WTC11 (cell line): ENCODE results near the gene SLC8A2. TPM values are rescaled to one million over a fixed set of nuclear protein-coding genes. Genes with fewer than 3 reads are reported as not detected.
"Not testable (repeated sequence)": the region's sequence is repeated elsewhere in the genome, so short reads cannot be mapped to it uniquely, and the experiment has no call there.

Experiments
- ATAC-seq: fragments of 200-7000 bp; cut with Tn5 transposase; 2 replicates; pipeline ENCODE4 v1.10.0; 2021; ENCODE audit warnings: mild to moderate bottlenecking, moderate library complexity
- CTCF ChIA-PET: fragments of 300-600 bp; sonication (Branson Sonifier 250); formaldehyde crosslinking; loops from one replicate; lab custom pipeline; 2021; ENCODE audit warnings: antibody characterized with exemption; lab: Charles Lee
- POLR2A ChIA-PET: fragments of 350-600 bp; sonication (Branson Sonifier 250); formaldehyde crosslinking; loops from one replicate; lab custom pipeline; 2021; ENCODE audit warnings: antibody characterized with exemption; lab: Charles Lee
- DNase-seq: peaks from one replicate; pipeline ENCODE4 v3.0.0; 2021; ENCODE audit warnings: low spot score
- H3K27ac Mint-ChIP-seq: 2 replicates; pipeline ENCODE4 v1.8.0; 2021; ENCODE audit warnings: mixed read lengths
- H3K27me3 Mint-ChIP-seq: 2 replicates; pipeline ENCODE4 v1.8.0; 2021; ENCODE audit warnings: low read depth, mild to moderate bottlenecking, moderate library complexity, mixed read lengths
- H3K36me3 Mint-ChIP-seq: 2 replicates; pipeline ENCODE4 v1.8.0; 2021; ENCODE audit warnings: mixed read lengths
- H3K4me1 Mint-ChIP-seq: 2 replicates; pipeline ENCODE4 v1.8.0; 2022; ENCODE audit warnings: mixed read lengths
- H3K4me3 Mint-ChIP-seq: 2 replicates; pipeline ENCODE4 v1.8.0; 2021; ENCODE audit warnings: mild to moderate bottlenecking, moderate library complexity, mixed read lengths
- H3K9me3 Mint-ChIP-seq: 2 replicates; pipeline ENCODE4 v1.8.0; 2021; ENCODE audit warnings: mixed read lengths
- AR ChIP-seq: fragments of 250-450 bp; sonication (Bioruptor Pico); IDR thresholded peaks from 2 replicates; pipeline ENCODE4 v1.9.0; 2021; ENCODE audit warnings: mild to moderate bottlenecking
- ATF1 ChIP-seq: sonication (generic); formaldehyde crosslinking; IDR thresholded peaks from 2 replicates; pipeline ENCODE4 v1.8.1; 2023; ENCODE audit warnings: mild to moderate bottlenecking, moderate library complexity, missing genetic modification reagents
- CREM ChIP-seq: sonication (generic); formaldehyde crosslinking; IDR thresholded peaks from 2 replicates; pipeline ENCODE4 v1.8.1; 2022; ENCODE audit warnings: mild to moderate bottlenecking, missing genetic modification reagents, moderate library complexity
- ERG ChIP-seq: fragments of 250-450 bp; sonication (Bioruptor Pico); IDR thresholded peaks from 2 replicates; pipeline ENCODE4 v1.8.0; 2021; ENCODE audit warnings: mild to moderate bottlenecking
- ESRRA ChIP-seq: sonication (generic); formaldehyde crosslinking; IDR thresholded peaks from 2 replicates; pipeline ENCODE4 v1.8.1; 2022; ENCODE audit warnings: mild to moderate bottlenecking, missing genetic modification reagents, borderline replicate concordance
- ETV6 ChIP-seq: sonication (generic); formaldehyde crosslinking; IDR thresholded peaks from 2 replicates; pipeline ENCODE4 v1.8.1; 2022; ENCODE audit warnings: mild to moderate bottlenecking, missing genetic modification reagents
- FOXJ3 ChIP-seq: sonication (generic); formaldehyde crosslinking; IDR thresholded peaks from 2 replicates; pipeline ENCODE4 v1.9.0; 2021; ENCODE audit warnings: missing genetic modification reagents, mild to moderate bottlenecking, borderline replicate concordance
- GTF2I ChIP-seq: fragments of 250-450 bp; sonication (Bioruptor Pico); conservative IDR thresholded peaks from 2 replicates; pipeline ENCODE4 v1.4.0; 2021; ENCODE audit warnings: mild to moderate bottlenecking
- JUN ChIP-seq: sonication (generic); formaldehyde crosslinking; IDR thresholded peaks from 2 replicates; pipeline ENCODE4 v1.8.0; 2023; ENCODE audit warnings: mild to moderate bottlenecking, missing genetic modification reagents
- MLX ChIP-seq: sonication (generic); formaldehyde crosslinking; IDR thresholded peaks from 2 replicates; pipeline ENCODE4 v1.8.1; 2023; ENCODE audit warnings: mild to moderate bottlenecking, missing genetic modification reagents, moderate library complexity
- MXD4 ChIP-seq: fragments of 250-450 bp; sonication (Bioruptor Pico); IDR thresholded peaks from 2 replicates; pipeline ENCODE4 v1.8.0; 2021; ENCODE audit warnings: mild to moderate bottlenecking, moderate library complexity, borderline replicate concordance
- SP1 ChIP-seq: sonication (generic); formaldehyde crosslinking; conservative IDR thresholded peaks from 2 replicates; pipeline ENCODE4 v1.8.1; 2022; ENCODE audit warnings: missing genetic modification reagents
- TEAD4 ChIP-seq: sonication (generic); formaldehyde crosslinking; IDR thresholded peaks from 2 replicates; pipeline ENCODE4 v1.8.0; 2022; ENCODE audit warnings: mild to moderate bottlenecking, missing genetic modification reagents
- USF2 ChIP-seq: sonication (generic); formaldehyde crosslinking; IDR thresholded peaks from 2 replicates; pipeline ENCODE4 v1.8.1; 2023; ENCODE audit warnings: mild to moderate bottlenecking, missing genetic modification reagents, moderate library complexity
- ZNF121 ChIP-seq: sonication (generic); formaldehyde crosslinking; IDR thresholded peaks from 2 replicates; pipeline ENCODE4 v1.8.0; 2023; ENCODE audit warnings: missing genetic modification reagents
- ZNF219 ChIP-seq: sonication (generic); formaldehyde crosslinking; IDR thresholded peaks from 2 replicates; pipeline ENCODE4 v1.8.0; 2023; ENCODE audit warnings: missing genetic modification reagents, mild to moderate bottlenecking, borderline replicate concordance
- ZNF423 ChIP-seq: fragments of 250-450 bp; sonication (Bioruptor Pico); IDR thresholded peaks from 2 replicates; pipeline ENCODE4 v2.1.2; 2022; ENCODE audit warnings: mild to moderate bottlenecking, moderate library complexity
- ZNF425 ChIP-seq: fragments of 250-450 bp; sonication (Bioruptor Pico); conservative IDR thresholded peaks from 2 replicates; pipeline ENCODE4 v1.9.0; 2021; ENCODE audit warnings: mild to moderate bottlenecking
- ZNF532 ChIP-seq: fragments of 250-450 bp; sonication (Bioruptor Pico); IDR thresholded peaks from 2 replicates; pipeline ENCODE4 v1.9.0; 2021; ENCODE audit warnings: mild to moderate bottlenecking, borderline replicate concordance
- total RNA-seq: library from RNA; stranded (reverse); gene quantifications from 3 replicates; pipeline ENCODE4 v1.2.3, GENCODE V29; 2021

Gene SLC8A2
- total RNA-seq, 1 experiment from 2014 or later, result 6.5 TPM

- no peaks in the 10 kb centered on the region for H3K27me3 Mint-ChIP-seq
- DNase-seq, result no peak
- no peak overlapping the region for H3K4me3 Mint-ChIP-seq
- H3K36me3 Mint-ChIP-seq, result peaks cover 5% of the 10 kb centered on the region; the same call in 1 of the 2 replicates
- H3K4me1 Mint-ChIP-seq, result peaks cover 12% of the 10 kb centered on the region
- CTCF ChIA-PET, result interaction anchor here (0.6 to 1.1 kb wide), 2 partner anchors 50 to 57 kb away, joined by 3 to 4 read pairs; no protein-coding TSS in a partner anchor
- ATAC-seq, result no peak
- H3K27ac Mint-ChIP-seq, result no peak overlapping the region
- TF ChIP-seq ZNF425 (CRISPR knock-in tag) (no peak), ZNF532 (no peak), ESRRA (CRISPR knock-in tag) (no peak), FOXJ3 (CRISPR knock-in tag) (no peak), ERG (CRISPR knock-in tag) (no peak)
- H3K9me3 Mint-ChIP-seq, result no peaks in the 10 kb centered on the region
- POLR2A ChIA-PET, result no interaction called here
Observed at GRCh38 chr19:47486900-47487299, 15.2 kb upstream of the SLC8A2 start.

GRCh38 chr19:47486220-47486619, 14.5 kb upstream of the SLC8A2 start:
- not testable (repeated sequence) for H3K36me3 Mint-ChIP-seq, H3K9me3 Mint-ChIP-seq
- CTCF ChIA-PET, result interaction anchor here (1.1 to 4.4 kb wide), 2 partner anchors 49 to 57 kb away, joined by 3 to 94 read pairs; no protein-coding TSS in a partner anchor

GRCh38 chr19:47485210-47485609, 13.5 kb upstream of the SLC8A2 start:
- Mint-ChIP-seq H3K27me3 (peaks cover 9% of the 10 kb centered on the region), H3K36me3 (peaks cover 5% of the 10 kb centered on the region; the same call in 1 of the 2 replicates), H3K9me3 (no peaks in the 10 kb centered on the region), H3K4me1 (peaks cover 13% of the 10 kb centered on the region), H3K4me3 (peak overlapping the region; percentile 96), H3K27ac (peak overlapping the region; percentile 2; the same call in 1 of the 2 replicates)
- DNase-seq (no peak), ATAC-seq (no peak)
- CTCF ChIA-PET, result interaction anchor here (0.6 to 4.4 kb wide), 5 partner anchors 10 to 228 kb away, joined by 3 to 94 read pairs (median 13); partner anchors contain the start of gene NAPA
- POLR2A ChIA-PET, result no interaction called here
- TF ChIP-seq SP1 (CRISPR knock-in tag) (no peak), AR (CRISPR knock-in tag) (no peak), MLX (no peak), TEAD4 (no peak), JUN (no peak), ZNF121 (CRISPR knock-in tag) (no peak), ETV6 (no peak), ZNF219 (CRISPR knock-in tag) (no peak), GTF2I (CRISPR knock-in tag) (no peak), ESRRA (CRISPR knock-in tag) (no peak), CREM (CRISPR knock-in tag) (no peak), MXD4 (no peak), ZNF423 (CRISPR knock-in tag) (no peak), USF2 (no peak), ATF1 (CRISPR knock-in tag) (no peak)

More at GRCh38 chr19:47486220-47486619, 14.5 kb upstream of the SLC8A2 start:
- ATAC-seq, H3K27ac Mint-ChIP-seq, H3K4me3 Mint-ChIP-seq, H3K27me3 Mint-ChIP-seq, DNase-seq: not testable (repeated sequence)
- POLR2A ChIA-PET, result interaction anchor here (0.7 kb wide), 1 partner anchor 39 kb away, joined by 3 read pairs; no protein-coding TSS in a partner anchor
- peaks cover 12% of the 10 kb centered on the region for H3K4me1 Mint-ChIP-seq
